GM21786 (cell line): Measurements from ENCODE around the gene TAOK1.
"Not testable (repeated sequence)": the region's sequence is repeated elsewhere in the genome, so short reads cannot be mapped to it uniquely, and the experiment has no call there.

ENCODE experiments used
- ATAC-seq: cut with Tn5 transposase; IDR thresholded peaks from one replicate; pipeline ENCODE4 v1.9.1; 2021; ENCODE audit not compliant: unreplicated experiment

Gene TAOK1

GRCh38 chr17:29533976-29534375 lies 143.8 kb downstream of the TAOK1 start:
- no peak for ATAC-seq

- no peak for ATAC-seq
Observed at GRCh38 chr17:29544066-29544465, 153.9 kb downstream of the TAOK1 start.

DNA sequence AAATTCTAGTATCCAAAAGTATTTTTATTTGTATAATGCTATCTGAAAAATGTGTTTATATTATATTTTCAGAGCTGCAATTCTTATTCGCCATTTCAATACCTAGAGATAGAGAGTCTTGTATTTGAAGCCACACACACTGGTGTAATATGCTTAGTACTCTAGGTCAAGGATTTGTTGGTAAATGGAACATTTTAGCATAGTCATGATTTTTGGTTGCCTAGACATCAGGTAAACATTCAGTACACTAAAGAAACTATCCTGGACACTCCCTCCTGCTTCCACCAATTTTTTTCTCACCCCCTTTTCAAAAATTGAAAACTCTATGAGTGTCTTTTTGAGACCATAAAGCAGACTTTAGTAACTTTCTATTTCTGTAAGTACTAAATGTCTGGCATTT lies 155.9 kb downstream of the TAOK1 start:
- ATAC-seq: no peak

DNA sequence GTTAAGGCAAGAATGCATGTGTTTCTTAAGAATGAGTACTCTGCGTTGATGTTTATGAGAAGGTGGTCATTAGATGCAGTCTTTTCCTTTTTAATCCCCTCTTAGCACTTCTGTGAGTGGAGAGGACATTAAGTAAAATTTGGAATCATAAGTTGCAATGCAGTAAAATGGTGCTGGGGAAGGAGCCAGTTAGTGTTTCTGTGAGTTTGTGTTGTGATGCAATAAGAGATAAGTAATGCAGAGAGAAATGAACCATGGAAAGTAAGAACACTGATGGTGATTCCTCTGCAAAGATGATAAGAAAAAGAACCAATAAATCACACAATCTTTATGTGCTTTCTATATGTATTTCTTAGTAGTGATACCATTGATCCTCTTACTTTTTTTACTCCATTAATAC lies 156.7 kb downstream of the TAOK1 start:
- ATAC-seq: no peak

GRCh38 chr17:29549177-29549923 lies 159.2 kb downstream of the TAOK1 start:
- no peak for ATAC-seq

GRCh38 chr17:29555840-29556239 lies 165.7 kb downstream of the TAOK1 start:
- no peak for ATAC-seq

DNA sequence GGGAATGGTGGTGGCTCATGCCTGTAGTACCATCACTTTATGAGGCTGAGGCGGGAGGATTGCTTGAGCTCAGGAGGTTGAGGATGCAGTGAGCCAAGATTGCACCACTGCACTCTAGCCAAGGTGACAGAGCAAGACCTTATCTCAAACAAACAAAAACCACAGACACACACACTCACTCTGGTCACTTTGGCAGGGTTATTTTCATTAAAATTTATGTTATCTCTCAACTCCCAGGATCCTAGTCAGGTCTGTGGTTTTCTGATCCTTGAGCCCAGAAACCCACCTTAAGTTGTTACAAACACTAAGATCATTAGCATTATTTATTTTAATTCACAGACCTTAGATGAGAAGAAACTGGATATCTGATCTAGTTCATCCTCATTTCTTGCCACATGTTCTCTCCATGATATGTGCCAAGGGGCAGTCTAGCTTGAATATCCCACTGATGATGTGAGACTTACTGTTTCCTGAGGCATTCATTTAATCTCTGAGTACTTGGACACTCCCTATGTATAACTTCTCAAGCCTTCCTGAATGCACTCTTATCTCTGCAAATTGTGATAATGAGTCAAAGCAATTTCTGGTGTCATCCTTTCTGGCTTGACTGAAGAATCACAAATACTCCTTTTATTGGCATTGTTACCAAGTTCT lies 167.0 kb downstream of the TAOK1 start:
- no peak for ATAC-seq

DNA sequence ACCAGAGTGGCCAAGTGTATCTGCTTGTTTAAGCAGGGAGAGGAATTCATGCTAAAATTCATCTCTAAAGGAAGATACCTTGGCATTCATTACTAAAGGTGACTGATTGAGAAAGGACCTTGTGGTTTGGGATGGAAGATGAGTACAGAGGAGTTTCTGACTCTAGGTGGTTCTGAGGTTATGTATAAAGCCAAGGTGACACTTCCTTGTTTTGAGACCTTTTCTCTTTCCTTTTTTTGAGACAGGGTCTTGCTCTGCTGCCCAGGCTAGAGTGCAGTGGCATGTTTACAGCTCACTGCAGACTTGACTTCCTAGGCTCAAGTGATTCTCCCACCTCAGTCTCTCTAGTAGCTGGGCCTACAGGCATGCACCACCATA lies 167.6 kb downstream of the TAOK1 start:
- no peak for ATAC-seq

DNA sequence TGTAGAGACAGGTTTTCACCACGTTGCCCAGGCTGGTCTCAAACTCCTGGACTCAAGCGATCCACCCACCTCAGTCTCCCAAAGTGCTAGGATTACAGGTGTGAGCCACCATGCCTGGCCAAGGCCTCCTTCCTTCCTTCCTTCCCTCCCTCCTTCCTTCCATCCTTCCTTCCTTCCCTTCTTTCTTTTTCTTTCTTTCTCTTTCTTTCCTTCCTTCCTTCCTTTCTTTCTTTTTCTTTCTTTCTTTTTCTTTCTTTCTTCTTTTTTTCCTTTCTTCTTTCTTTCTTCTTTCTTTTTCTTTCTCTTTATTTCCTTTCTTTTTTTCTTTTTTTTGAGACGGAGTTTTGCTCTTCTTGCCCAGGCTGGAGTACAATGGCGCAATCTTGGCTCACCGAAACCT lies 168.0 kb downstream of the TAOK1 start:
- ATAC-seq: not testable (repeated sequence)

DNA sequence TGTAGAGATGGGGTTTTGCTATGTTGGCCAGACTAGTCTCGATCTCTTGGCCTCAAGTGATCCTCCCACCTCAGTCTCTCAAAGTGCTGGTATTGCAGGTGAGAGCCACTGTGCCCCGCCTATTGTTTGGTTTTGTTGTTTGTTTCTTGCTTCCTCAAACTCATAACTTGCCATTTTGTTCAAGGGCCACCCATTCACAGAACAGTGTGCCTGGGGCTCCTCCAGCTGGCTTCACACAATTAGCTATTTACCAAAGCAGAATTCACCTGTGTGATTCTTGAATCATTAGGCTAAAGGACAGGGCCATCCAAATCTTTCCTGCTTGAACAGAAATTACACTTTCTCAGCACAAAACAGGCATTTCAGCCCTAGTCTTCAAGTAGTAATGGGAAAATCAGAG lies 169.5 kb downstream of the TAOK1 start:
- no peak for ATAC-seq

DNA sequence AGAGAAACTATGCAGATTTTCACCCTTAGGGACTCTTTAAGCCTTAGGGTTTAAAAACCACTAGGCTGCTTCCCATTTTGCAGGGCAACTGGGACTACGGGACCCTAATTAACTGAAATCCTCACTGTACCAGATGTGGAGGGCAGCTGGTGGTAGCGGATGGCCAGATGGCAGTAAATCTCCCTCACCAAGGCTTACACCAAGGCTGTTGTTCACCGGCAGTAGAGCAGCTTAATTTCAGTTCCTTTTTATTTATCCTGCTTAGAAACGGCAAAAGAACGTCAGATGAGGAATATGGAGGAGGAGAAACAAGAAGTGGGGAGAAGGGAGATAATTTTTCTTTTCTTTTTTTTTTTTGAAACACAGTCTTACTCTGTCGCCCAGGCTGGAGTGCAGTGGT lies 170.2 kb downstream of the TAOK1 start:
- ATAC-seq: no peak

DNA sequence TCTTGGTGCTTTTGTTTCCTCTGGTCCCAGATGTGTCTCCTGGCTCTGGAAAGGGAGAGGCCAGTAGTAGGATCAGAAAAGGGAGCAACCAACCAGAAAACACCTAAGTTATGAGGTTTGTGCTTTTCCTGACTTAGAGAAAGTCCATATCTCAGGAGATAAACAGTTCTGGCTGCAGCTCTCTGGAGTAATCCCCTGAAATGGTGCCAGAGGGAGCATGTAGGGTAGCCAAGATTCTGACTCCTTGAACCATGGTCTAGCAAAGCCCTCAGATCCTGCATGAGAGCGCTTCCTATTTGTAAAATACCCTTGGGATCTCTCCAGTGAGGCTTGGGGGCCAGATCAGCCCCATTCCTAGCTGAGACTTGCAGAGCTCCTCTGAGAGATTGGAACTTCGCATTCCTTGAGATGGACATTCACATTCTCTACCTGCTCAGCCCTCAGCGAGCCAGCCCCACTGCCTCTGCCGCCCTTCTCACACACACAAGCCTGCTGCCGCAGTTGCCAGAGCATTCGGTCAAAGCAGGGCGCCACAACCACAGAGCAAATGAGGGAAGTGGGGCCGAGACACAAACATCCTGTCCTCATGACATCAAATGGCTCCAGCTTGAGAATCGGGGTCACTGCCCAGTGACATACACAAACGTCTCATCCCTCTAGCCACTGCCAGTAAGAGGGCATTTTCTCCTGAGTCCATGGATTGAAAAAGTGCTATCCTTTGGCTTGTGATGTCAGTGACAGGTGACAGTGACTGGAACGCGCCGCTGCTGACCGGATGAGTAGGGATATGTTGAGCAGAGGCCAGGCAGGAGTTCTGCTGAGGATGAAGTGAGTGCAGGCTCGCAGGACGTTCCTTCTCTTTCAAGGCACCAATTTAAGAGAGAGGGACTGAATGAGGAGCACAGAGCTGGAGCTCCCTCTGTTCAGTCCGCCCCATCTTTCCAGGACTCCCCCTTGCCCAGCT lies 171.7 kb downstream of the TAOK1 start:
- ATAC-seq: no peak

DNA sequence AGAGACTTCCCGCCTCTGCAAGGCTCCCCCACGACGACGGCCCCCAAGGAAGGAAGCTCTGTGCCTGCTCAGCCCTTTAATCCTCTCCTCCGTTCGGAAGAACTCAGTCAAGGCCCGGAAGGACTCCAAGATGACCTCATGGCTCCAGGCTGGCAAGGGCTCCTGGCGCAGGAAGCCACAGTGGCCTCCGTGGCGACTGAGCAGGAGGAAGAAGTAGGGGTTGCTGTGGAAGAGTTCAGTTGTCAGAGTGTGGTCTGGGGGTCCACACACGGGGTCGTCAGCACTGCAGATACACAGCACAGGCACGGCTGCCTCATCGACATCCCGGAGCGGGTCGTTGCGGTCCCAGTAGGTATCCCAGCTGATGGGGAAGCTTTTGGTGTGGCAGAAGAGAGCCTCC lies 172.5 kb downstream of the TAOK1 start:
- ATAC-seq: no peak

GRCh38 chr17:29563816-29564215 lies 173.7 kb downstream of the TAOK1 start:
- ATAC-seq: no peak

- ATAC-seq: no peak
Observed at GRCh38 chr17:29565643-29566472, 175.7 kb downstream of the TAOK1 start.

DNA sequence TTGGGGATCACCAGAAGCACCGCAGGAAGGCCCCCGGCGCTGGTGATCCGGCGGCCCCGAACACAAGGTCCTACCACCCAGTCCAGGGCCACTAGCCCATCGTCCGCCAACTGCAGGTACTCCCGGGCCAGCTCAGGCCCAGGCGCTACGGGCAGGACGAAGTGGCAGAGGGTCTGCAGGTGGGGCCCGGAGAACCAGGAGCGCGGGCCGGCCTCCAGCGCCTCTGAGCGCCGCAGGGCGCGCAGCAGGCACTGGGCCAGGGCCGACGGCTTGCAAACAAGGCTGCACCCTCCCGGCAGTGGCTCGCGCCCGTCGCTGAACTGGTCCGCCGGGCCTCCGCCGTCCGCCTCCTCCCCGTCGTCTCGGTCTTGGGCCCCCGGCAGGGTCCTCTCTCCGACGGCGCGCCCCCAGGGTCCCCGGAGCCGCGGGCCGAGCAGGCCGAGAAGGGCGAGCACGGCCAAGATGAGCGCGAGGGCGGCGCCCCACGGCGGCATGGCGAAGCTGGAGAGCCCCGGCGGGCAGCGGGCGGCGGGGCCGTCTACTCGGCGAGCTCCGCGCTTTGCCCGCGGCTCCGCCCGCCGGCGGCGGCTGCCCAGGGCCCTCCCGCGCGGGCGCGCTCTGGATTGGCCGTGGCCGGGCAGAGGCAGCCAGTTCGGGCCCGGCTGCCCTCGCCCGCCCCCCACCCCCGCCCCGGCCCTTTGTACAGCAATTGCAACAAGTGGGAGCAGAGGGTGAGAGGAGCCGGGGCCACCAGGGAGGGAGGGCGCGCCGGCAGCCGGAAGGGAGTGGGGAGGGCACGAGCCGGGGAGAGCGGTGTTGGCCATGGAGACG lies 176.5 kb downstream of the TAOK1 start, which contains the start of gene ABHD15:
Gene ABHD15, minus strand, starts transcription at position 565 of the 831 bp plus-strand sequence. Its CDS starts 71 bp downstream, at position 494.
- no peak for ATAC-seq

DNA sequence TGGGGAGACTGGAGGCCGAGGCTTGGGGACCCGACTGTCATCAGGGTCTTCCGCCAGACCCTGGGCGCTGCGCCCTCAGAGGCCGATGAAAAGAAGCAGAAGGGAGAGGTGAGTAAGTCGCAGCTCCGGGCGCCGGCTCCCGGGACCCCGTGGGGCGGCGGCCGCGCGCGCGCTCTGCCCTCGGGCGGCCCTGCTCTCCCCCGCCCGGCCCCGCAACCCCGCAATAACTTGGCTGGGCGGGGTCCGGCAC lies 177.1 kb downstream of the TAOK1 start:
- ATAC-seq: no peak

GRCh38 chr17:29567554-29568330 lies 177.6 kb downstream of the TAOK1 start:
- peak; percentile 33 for ATAC-seq
